Measurements from ENCODE around the gene PRCP. TPM values are rescaled to one million over a fixed set of nuclear protein-coding genes. Genes with fewer than 3 reads are reported as not detected.
"Not testable (repeated sequence)": the region's sequence is repeated elsewhere in the genome, so short reads cannot be mapped to it uniquely, and the experiment has no call there.

Gene PRCP
- total RNA-seq, 2 experiments from 2014 or later = 23.0 to 23.3 TPM

DNA sequence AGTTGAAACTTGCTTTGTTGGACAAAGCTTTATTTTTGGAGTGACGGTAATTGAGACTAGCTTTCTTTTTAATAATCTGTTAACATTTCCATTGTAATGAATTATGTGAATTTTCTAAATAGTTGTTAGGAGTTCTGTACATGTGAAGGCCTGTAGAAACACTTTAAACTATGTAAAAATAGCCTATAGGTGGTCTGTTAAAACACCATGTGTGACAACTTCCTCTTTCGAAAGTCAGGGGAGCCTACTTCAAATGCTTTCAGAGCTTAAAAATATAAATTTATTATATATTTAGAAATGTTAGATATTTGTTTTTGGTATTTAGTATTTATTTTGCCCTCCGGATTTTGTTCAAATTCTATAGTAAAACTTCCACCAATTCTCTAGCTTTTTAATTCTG lies 30.0 kb upstream of the PRCP start:
- no peak overlapping the region for H3K4me3 Mint-ChIP-seq
- no peak overlapping the region for H3K27ac Mint-ChIP-seq
- no peak for DNase-seq
- H3K36me3 Mint-ChIP-seq (ENCODE audit: low read depth) = peaks cover 53% of the 10 kb centered on the region
- CTCF ChIA-PET = interaction anchor here (0.7 to 2.1 kb wide), 6 partner anchors 8 to 320 kb away, joined by 3 to 8 read pairs (median 3); partner anchors contain the start of gene DDIAS
- H3K9me3 Mint-ChIP-seq = no peaks in the 10 kb centered on the region
- peaks cover 38% of the 10 kb centered on the region for H3K4me1 Mint-ChIP-seq (ENCODE audit: low read depth)
- intact Hi-C loops (cut with micrococcal nuclease) = no loop called here
- H3K27me3 Mint-ChIP-seq (ENCODE audit: low read depth) = no peaks in the 10 kb centered on the region

DNA sequence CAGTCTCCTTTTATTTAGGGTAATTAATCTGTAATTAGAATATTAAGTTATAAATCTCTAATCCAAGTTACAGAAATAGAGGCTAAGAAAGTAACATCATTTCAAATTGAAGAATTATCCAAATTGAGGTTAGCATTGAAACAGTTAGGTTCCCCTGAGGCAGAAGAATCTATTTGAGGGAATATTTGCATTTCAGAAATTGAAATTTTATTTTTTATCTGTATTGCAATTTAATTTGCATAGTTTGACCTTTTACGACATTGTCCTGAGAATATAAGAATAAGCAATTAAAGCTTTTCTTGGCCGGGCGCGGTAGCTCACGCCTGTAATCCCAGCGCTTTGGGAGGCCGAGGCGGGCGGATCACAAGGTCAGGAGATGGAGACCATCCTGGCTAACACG lies 28.9 kb upstream of the PRCP start:
- Mint-ChIP-seq H3K4me1 (ENCODE audit: low read depth) (peaks cover 42% of the 10 kb centered on the region), H3K27me3 (ENCODE audit: low read depth) (no peaks in the 10 kb centered on the region), H3K4me3 (no peak overlapping the region), H3K27ac (no peak overlapping the region), H3K36me3 (ENCODE audit: low read depth) (peaks cover 54% of the 10 kb centered on the region), H3K9me3 (no peaks in the 10 kb centered on the region)
- no peak for DNase-seq
- intact Hi-C loops (cut with micrococcal nuclease) = no loop called here
- CTCF ChIA-PET = interaction anchor here (1.3 kb wide), 1 partner anchor 61 kb away, joined by 7 read pairs; no protein-coding TSS in a partner anchor

DNA sequence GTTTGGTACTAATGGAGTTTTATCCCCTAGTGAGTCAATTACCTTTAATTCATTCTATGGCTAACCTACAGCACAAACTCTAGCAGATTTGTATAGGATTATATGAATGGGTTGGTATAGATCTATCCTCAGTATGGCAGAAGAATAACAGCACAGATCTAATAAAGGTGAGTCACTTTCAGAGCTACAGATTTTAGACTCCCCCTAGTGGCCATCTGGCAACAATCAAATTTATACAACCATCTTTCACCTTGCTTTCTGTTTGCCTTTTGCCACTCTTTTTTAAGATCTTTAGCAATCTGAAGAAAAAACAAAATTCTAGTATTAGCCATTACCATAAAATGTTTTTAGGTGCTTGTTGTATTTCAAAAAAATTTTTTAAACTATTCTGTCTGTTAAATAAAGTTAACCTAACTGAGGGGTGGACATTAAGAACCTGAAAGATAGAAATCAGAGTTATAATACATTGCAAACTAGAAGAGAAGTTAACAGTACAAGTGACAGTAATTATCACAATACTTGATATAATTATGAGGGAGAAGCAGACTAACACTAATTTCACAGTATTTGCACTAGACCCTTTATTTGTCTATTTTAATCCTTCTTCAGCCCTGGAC lies 27.1 kb upstream of the PRCP start:
- Mint-ChIP-seq H3K27ac (no peak overlapping the region), H3K4me1 (ENCODE audit: low read depth) (peaks cover 33% of the 10 kb centered on the region), H3K27me3 (ENCODE audit: low read depth) (no peaks in the 10 kb centered on the region), H3K36me3 (ENCODE audit: low read depth) (peaks cover 51% of the 10 kb centered on the region), H3K9me3 (no peaks in the 10 kb centered on the region), H3K4me3 (no peak overlapping the region)
- CTCF ChIA-PET = interaction anchor here (0.7 to 2.1 kb wide), 7 partner anchors 11 to 173 kb away, joined by 3 to 10 read pairs (median 3); no protein-coding TSS in a partner anchor
- peak; percentile 33 for DNase-seq
- intact Hi-C loops (cut with micrococcal nuclease) = loop anchor here (1.0 to 2.0 kb wide), 4 partner anchors 60 to 323 kb away; no protein-coding TSS in a partner anchor

DNA sequence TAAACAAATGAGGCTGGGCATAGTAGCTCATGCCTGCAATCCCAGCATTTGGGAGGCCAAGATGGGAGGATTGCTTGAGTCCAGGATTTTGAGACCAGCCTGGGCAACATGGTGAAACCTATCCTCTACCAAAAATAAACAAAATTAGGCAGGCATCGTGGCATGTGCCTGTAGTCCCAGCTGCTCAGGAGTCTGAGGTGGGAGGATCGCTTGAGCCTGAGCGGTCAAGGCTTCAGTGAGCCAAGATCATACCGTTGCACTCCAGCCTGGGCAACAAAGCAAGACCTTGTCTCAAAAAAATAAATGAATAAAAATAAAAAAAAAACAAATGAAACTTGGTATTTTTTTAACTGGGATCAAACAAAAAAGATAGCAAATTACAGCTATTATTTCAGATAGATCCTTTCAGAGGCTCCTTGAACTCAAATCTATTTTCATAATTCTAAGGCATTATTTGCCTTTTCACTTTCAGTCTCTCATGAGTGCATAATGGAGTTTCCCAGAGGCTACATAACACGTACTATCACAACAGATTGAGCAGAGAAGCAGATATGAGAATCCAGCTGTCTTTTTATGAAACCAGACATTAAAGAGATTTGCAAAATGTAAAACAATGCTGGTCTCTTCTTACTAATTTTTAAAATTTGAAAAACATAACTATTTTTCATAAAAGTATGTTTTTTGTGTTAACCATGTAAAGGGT lies 24.4 kb upstream of the PRCP start:
- Mint-ChIP-seq H3K4me1 (ENCODE audit: low read depth) (peaks cover 40% of the 10 kb centered on the region), H3K27me3 (ENCODE audit: low read depth) (no peaks in the 10 kb centered on the region), H3K27ac (no peak overlapping the region), H3K36me3 (ENCODE audit: low read depth) (peaks cover 58% of the 10 kb centered on the region), H3K4me3 (no peak overlapping the region), H3K9me3 (no peaks in the 10 kb centered on the region)
- no peak for DNase-seq
- CTCF ChIA-PET = interaction anchor here (0.6 to 2.5 kb wide), 4 partner anchors 56 to 723 kb away, joined by 3 to 10 read pairs (median 6); no protein-coding TSS in a partner anchor
- intact Hi-C loops (cut with micrococcal nuclease) = no loop called here

DNA sequence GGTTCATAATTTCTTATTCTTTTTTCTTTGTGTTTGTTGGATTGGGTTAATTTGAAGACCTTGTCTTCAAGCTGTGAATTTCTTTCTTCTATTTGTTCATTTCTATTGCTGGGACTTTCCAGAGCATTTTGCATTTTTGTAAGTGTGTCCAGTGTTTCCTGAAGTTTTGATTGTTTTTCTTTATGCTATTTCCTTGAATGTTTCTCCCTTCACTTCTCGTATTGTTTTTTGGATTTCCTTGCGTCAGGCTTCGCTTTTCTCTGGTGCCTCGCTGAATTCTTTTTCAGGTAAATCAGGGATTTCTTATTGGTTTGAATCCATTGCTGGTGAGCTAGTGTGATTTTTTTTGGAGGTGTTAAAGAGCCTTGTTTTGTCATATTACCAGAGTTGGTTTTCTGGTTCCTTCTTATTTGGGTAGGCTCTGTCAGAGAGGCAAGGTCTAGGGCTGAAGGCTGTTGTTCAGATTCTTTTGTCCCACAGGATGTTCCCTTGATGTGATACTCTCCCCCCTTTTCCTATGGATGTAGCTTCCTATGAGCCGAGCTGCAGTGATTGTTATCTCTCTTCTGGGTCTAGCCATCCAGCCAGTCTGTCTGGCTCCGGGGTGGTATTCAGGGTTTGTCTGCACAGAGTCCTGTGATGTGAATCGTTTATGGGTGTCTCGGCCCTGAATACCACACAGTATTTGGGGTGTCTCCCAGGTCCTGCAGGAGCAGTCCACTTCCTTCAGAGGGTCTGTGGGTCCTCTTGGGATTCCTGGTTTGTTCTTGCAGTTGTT lies 22.4 kb upstream of the PRCP start:
- peaks cover 47% of the 10 kb centered on the region for H3K4me1 Mint-ChIP-seq (ENCODE audit: low read depth)
- H3K4me3 Mint-ChIP-seq; H3K27ac Mint-ChIP-seq; intact Hi-C loops (cut with micrococcal nuclease); H3K9me3 Mint-ChIP-seq; DNase-seq; H3K27me3 Mint-ChIP-seq (ENCODE audit: low read depth): not testable (repeated sequence)
- CTCF ChIA-PET = interaction anchor here (1.2 kb wide), 1 partner anchor 55 kb away, joined by 3 read pairs; no protein-coding TSS in a partner anchor
- peaks cover 71% of the 10 kb centered on the region for H3K36me3 Mint-ChIP-seq (ENCODE audit: low read depth)

DNA sequence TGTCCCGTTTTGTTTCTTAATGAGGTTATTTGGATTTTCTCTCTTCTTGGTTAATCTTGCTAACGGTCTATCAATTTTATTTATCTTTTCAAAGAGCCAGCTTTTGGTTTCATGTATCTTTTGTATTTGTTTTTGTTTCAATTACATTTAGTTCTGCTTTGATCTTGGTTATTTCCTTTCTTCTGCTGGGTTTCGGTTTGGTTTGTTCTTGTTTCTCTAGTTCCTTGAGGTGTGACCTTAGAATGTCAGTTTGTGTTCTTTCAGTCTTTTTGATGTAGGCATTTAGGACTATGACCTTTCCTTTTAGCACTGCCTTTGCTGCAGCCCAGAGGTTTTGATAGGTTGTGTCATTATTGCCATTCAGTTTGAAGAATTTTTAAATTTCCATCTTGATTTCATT lies 20.0 kb upstream of the PRCP start:
- intact Hi-C loops (cut with micrococcal nuclease) = loop anchor here (1.0 kb wide), 3 partner anchors 19 to 236 kb away; partner anchors contain the start of gene DDIAS
- Mint-ChIP-seq H3K4me3 (peak overlapping the region; percentile 42), H3K4me1 (ENCODE audit: low read depth) (peaks cover 42% of the 10 kb centered on the region), H3K36me3 (ENCODE audit: low read depth) (peaks cover 84% of the 10 kb centered on the region), H3K27ac (peak overlapping the region; percentile 72)
- CTCF ChIA-PET = interaction anchor here (0.6 to 1.8 kb wide), 7 partner anchors 12 to 330 kb away, joined by 3 to 7 read pairs (median 3); partner anchors contain the start of gene DDIAS
- not testable (repeated sequence) for H3K27me3 Mint-ChIP-seq (ENCODE audit: low read depth); H3K9me3 Mint-ChIP-seq; DNase-seq

DNA sequence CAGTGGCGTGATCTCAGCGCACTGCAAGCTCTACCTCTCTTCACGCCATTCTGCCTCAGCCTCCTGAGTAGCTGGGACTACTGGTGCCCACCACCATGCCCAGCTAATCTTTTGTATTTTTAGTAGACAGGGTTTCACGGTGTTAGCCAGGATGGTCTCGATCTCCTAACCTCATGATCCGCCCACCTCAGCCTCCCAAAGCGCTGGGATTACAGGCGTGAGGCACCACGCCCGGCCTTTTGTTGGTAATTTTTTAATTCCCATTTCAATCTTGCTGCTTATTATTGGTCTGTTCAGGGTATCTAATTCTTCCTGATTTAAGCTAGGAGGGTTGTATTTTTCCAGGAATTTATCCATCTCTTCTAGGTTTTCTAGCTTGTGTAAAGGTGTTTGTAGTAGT lies 19.6 kb upstream of the PRCP start:
- Mint-ChIP-seq H3K27ac (peak overlapping the region; percentile 72), H3K4me1 (ENCODE audit: low read depth) (peaks cover 41% of the 10 kb centered on the region), H3K4me3 (peak overlapping the region; percentile 42), H3K36me3 (ENCODE audit: low read depth) (peaks cover 85% of the 10 kb centered on the region)
- CTCF ChIA-PET = interaction anchor here (1.2 to 1.8 kb wide), 5 partner anchors 12 to 330 kb away, joined by 3 to 7 read pairs (median 4); partner anchors contain the start of gene DDIAS
- DNase-seq; H3K27me3 Mint-ChIP-seq (ENCODE audit: low read depth); H3K9me3 Mint-ChIP-seq: not testable (repeated sequence)
- intact Hi-C loops (cut with micrococcal nuclease) = loop anchor here (1.0 kb wide), 3 partner anchors 18 to 237 kb away; partner anchors contain the start of gene DDIAS

DNA sequence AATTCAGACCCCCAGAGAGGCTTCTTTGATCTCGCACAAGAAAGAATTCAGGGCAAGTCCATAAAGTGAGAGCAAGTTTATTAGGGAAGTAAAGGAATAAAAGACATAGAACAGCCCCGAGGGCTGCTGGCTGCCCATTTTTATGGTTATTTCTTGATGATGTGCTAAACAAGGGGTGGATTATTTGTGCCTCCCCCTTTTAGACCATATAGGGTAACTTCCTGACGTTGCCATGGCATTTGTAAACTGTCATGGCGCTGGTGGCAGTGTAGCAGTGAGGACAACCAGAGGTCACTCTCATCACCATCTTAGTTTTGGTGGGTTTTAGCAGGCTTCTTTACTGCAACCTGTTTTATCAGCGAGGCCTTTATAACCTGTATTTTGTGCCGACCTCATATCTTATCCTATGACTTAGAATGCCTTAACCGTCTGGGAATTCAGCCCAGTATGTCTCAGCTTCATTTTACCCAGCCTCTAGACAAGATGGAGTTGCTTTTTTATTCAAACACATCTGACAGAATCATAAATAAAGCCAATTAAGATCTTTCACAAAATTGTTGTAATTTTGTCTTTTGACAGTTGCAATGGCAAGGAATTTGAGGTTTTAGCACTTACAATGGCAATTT lies 8.9 kb upstream of the PRCP start:
- H3K27me3 Mint-ChIP-seq (ENCODE audit: low read depth) = no peaks in the 10 kb centered on the region
- peaks cover 40% of the 10 kb centered on the region for H3K4me1 Mint-ChIP-seq (ENCODE audit: low read depth)
- no peak for DNase-seq
- intact Hi-C loops (cut with micrococcal nuclease) = loop anchor here (10.0 kb wide), 1 partner anchor 816 kb away; no protein-coding TSS in a partner anchor
- H3K27ac Mint-ChIP-seq = no peak overlapping the region
- H3K9me3 Mint-ChIP-seq = peaks cover 11% of the 10 kb centered on the region
- CTCF ChIA-PET = interaction anchor here (0.8 to 1.3 kb wide), 2 partner anchors 17 to 49 kb away, joined by 3 read pairs; no protein-coding TSS in a partner anchor
- H3K4me3 Mint-ChIP-seq = no peak overlapping the region
- peaks cover 29% of the 10 kb centered on the region for H3K36me3 Mint-ChIP-seq (ENCODE audit: low read depth)

DNA sequence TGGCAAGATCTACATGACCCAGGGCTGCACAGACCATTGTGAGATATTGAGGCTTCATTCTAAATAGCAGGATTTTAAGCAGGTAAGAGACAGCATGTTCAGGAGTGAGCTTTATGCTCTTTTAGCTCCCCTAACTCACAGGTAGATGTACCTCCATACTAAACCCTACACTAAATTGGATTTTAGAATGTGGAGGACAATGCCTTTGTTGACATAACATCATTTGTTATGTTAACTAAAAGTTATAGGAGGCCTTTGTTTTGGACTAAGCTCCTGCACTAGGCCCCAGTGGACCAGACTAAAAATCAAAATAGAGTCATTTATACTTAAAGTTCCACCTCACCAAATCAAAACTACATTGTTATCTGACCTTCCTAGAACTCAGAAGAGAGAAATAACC lies 8.1 kb upstream of the PRCP start:
- no peak for DNase-seq
- Mint-ChIP-seq H3K27ac (no peak overlapping the region), H3K9me3 (peaks cover 11% of the 10 kb centered on the region), H3K4me1 (ENCODE audit: low read depth) (peaks cover 48% of the 10 kb centered on the region), H3K4me3 (no peak overlapping the region), H3K27me3 (ENCODE audit: low read depth) (no peaks in the 10 kb centered on the region), H3K36me3 (ENCODE audit: low read depth) (peaks cover 24% of the 10 kb centered on the region)
- intact Hi-C loops (cut with micrococcal nuclease) = loop anchor here (10.0 kb wide), 1 partner anchor 816 kb away; no protein-coding TSS in a partner anchor
- CTCF ChIA-PET = interaction anchor here (0.8 to 1.3 kb wide), 4 partner anchors 11 to 49 kb away, joined by 3 to 4 read pairs (median 3); no protein-coding TSS in a partner anchor

DNA sequence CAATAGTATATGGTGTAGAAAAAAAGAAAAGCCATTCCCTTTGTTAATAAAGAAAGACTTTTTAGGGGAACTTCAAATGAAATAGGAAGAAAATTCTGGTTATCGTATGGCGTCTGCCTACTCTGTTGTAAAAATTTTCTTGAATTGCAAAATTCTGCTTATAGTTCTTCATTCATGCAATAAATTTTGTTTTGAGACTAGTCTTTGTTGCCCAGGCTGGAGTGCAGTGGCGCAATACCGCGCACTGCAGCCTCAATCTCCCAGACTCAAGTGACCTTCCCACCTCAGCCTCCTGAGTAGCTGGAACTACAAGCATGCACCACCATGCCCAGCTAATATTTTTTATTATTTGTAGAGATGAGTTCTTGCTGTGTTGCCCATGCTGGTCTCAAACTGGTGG lies 7.1 kb upstream of the PRCP start:
- no peak for DNase-seq
- no peaks in the 10 kb centered on the region for H3K27me3 Mint-ChIP-seq (ENCODE audit: low read depth)
- H3K27ac Mint-ChIP-seq = no peak overlapping the region
- H3K9me3 Mint-ChIP-seq = peaks cover 6% of the 10 kb centered on the region
- CTCF ChIA-PET = interaction anchor here (0.7 to 0.9 kb wide), 3 partner anchors 12 to 342 kb away, joined by 3 to 4 read pairs (median 4); no protein-coding TSS in a partner anchor
- intact Hi-C loops (cut with micrococcal nuclease) = loop anchor here (2.0 to 10.0 kb wide), 2 partner anchors 83 to 817 kb away; no protein-coding TSS in a partner anchor
- no peak overlapping the region for H3K4me3 Mint-ChIP-seq
- H3K4me1 Mint-ChIP-seq (ENCODE audit: low read depth) = peaks cover 57% of the 10 kb centered on the region
- peaks cover 16% of the 10 kb centered on the region for H3K36me3 Mint-ChIP-seq (ENCODE audit: low read depth)

DNA sequence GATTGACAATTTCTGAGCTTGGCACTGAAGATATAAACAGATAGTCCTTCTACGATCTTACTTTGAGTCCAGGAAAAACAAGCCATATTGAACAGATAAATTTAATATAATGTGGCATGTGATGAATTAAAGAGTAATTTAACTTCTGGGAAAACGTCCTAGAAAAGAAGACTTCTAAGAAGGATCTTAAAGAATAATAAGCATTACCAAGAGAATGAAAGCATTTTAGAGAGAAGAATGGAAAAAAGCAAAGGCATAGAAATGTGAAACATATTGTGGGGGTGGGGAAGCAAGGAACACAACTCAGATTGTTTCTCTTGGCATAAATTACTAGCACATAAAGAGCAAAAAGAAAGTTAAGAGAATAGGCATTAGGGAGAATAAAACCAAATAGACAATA lies 6.7 kb upstream of the PRCP start:
- intact Hi-C loops (cut with micrococcal nuclease) = loop anchor here (1.0 to 10.0 kb wide), 6 partner anchors 84 to 909 kb away; partner anchors contain the start of gene RAB30
- peaks cover 13% of the 10 kb centered on the region for H3K36me3 Mint-ChIP-seq (ENCODE audit: low read depth)
- H3K27ac Mint-ChIP-seq = no peak overlapping the region
- H3K4me3 Mint-ChIP-seq = no peak overlapping the region
- CTCF ChIA-PET = interaction anchor here (0.7 kb wide), 1 partner anchor 40 kb away, joined by 3 read pairs; no protein-coding TSS in a partner anchor
- DNase-seq = no peak
- H3K9me3 Mint-ChIP-seq = peaks cover 6% of the 10 kb centered on the region
- H3K4me1 Mint-ChIP-seq (ENCODE audit: low read depth) = peaks cover 61% of the 10 kb centered on the region
- H3K27me3 Mint-ChIP-seq (ENCODE audit: low read depth) = no peaks in the 10 kb centered on the region

All from activated naive CD4-positive, alpha-beta T cell treated with anti-CD3 and anti-CD28 coated beads for 36 hours (primary cell).